Breast epithelium (tissue), 4 donors: Measurements from ENCODE around the gene GYS1. TPM values are rescaled to one million over a fixed set of nuclear protein-coding genes. Genes with fewer than 3 reads are reported as not detected.
"Not testable (repeated sequence)": the region's sequence is repeated elsewhere in the genome, so short reads cannot be mapped to it uniquely, and the experiment has no call there.

Experiments
- DNase-seq, 2 donors: peaks; one replicate each; pipeline ENCODE4 v3.0.0-alpha.2; 2019; ENCODE audit warnings: low spot score in 2 of 2
- H3K27ac ChIP-seq, 2 donors: fragments of 200-600 bp; sonication (generic) in 1 of 2; one replicate each; pipeline ENCODE4 v1.5.1; 2016 to 2019; ENCODE audit warnings: mild to moderate bottlenecking in 1 of 2
- H3K27me3 ChIP-seq, 2 donors: fragments of 200-600 bp; sonication (generic) in 1 of 2; one replicate each; pipeline versions ENCODE4 v1.5.1 to v1.6.0; 2017 to 2019; ENCODE audit warnings: control low read depth in 1 of 2, mild to moderate bottlenecking in 1 of 2
- H3K36me3 ChIP-seq: fragments of 200-600 bp; one replicate; pipeline ENCODE4 v1.5.1; 2019
- H3K4me1 ChIP-seq, 2 donors: fragments of 200-600 bp; sonication (generic); one replicate each; pipeline ENCODE4 v1.5.1; 2016 to 2019; ENCODE audit warnings: control low read depth in 1 of 2
- H3K4me3 ChIP-seq, 3 donors: fragments of 200-600 bp; sonication (generic); 1 replicate in 2 of 3; 2 replicates in 1 of 3; pipeline ENCODE4 v1.5.1; 2016 to 2019; ENCODE audit warnings: mild to moderate bottlenecking in 3 of 3, moderate library complexity in 2 of 3
- H3K9me3 ChIP-seq, 2 donors: fragments of 200-600 bp; sonication (generic) in 1 of 2; one replicate each; pipeline ENCODE4 v1.5.1; 2016 to 2019; ENCODE audit warnings: control low read depth in 1 of 2
- POLR2A ChIP-seq: fragments of 450-650 bp; IDR thresholded peaks from one replicate; pipeline ENCODE4 v1.6.1; 2016; ENCODE audit warnings: antibody characterized with exemption, mild to moderate bottlenecking, moderate library complexity
- POLR2AphosphoS5 ChIP-seq, 3 donors: sonication (generic); formaldehyde crosslinking; IDR thresholded peaks; one replicate each; pipeline ENCODE4 v1.6.1; 2017; ENCODE audit warnings: antibody characterized with exemption in 3 of 3
- intact Hi-C: fragments of 100-400 bp; cut with DNase I; formaldehyde crosslinking; loops from one replicate; pipeline ENCODE4 v1.15.1; 2023; ENCODE audit warnings: low total_unique reads
- total RNA-seq, 3 donors: library from RNA; depleted of rRNA; stranded (reverse); fragments of >200 nt; gene quantifications; one replicate each; pipeline ENCODE4 v1.1.0, GENCODE V29; 2016
- TF ChIP-seq, protein P1 (sequence below), 3 donors: fragments of 450-650 bp; IDR thresholded peaks; one replicate each; pipeline ENCODE4 v1.5.1; 2016 to 2017; ENCODE audit warnings: antibody characterized with exemption in 3 of 3, mild to moderate bottlenecking in 3 of 3, moderate library complexity in 3 of 3

GYS1 gene
- total RNA-seq, 3 donors from 2014 or later: 24.0 to 26.4 (median 24.6) TPM

DNA sequence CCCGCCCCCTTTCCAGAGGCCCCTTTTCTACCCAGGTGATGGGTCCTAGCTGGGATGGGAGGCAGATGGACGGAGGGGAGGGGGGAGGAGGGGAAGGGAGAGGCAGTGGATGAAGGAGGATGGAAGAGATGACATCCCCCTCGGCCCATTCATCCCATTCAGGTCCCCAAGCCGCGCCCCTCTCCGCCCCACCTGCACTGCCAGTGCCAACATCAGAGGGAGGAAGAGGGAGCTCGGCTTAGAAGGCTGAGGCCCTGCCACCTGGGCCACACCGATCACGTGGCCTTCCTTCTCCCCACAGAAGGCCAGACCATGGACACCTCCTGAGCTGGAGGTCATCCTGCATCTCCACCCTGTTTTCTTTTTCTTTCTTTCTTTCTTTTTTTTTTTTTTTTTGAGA lies 35.6 kb upstream of the GYS1 start:
- DNase-seq, H3K4me1 ChIP-seq, H3K4me3 ChIP-seq, intact Hi-C loops, H3K36me3 ChIP-seq, H3K9me3 ChIP-seq, H3K27me3 ChIP-seq, H3K27ac ChIP-seq: not testable (repeated sequence)

DNA sequence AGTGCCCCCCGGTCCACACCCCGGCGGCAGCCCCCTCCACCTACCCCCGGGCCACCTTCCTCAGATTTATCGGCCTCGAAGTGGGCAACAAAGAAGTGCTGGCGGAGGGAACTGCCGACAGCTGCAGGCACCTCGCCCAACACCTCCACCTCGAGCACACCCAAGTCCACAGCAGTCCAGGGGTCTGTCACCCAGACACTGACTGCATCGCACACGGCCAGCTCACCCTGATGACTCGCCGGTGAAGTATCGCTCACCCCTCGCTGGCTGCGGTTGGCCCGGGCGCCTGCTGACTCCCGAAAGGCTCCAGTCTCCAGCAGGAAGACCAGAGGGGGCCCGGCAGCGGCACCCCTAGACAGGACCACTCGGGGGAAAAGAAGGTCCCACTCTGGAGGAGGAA lies 32.5 kb upstream of the GYS1 start:
- DNase-seq, H3K27me3 ChIP-seq, intact Hi-C loops, H3K9me3 ChIP-seq, H3K27ac ChIP-seq, H3K36me3 ChIP-seq, H3K4me3 ChIP-seq, H3K4me1 ChIP-seq: not testable (repeated sequence)

DNA sequence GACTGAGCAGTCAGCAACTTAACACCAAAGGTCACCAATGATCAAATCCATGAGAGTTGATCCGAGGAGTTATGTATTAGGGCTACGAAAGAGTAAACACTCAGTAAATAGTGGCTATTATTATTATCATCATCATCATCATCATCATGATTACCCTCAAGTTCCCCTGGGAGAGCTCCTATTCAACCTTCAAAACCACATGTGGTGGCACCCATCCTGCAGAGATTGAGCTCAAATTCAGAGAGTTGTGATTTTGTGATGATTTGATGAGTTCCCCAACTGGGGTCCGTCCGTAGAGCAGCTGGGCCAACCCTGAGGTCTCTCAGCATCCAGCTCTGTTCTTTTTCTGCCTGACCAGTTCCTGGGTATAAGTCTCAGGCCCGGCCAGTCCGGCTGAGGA lies 32.0 kb upstream of the GYS1 start:
- intact Hi-C loops, DNase-seq, H3K36me3 ChIP-seq, H3K4me3 ChIP-seq, H3K27ac ChIP-seq, H3K27me3 ChIP-seq, H3K9me3 ChIP-seq, H3K4me1 ChIP-seq: not testable (repeated sequence)

DNA sequence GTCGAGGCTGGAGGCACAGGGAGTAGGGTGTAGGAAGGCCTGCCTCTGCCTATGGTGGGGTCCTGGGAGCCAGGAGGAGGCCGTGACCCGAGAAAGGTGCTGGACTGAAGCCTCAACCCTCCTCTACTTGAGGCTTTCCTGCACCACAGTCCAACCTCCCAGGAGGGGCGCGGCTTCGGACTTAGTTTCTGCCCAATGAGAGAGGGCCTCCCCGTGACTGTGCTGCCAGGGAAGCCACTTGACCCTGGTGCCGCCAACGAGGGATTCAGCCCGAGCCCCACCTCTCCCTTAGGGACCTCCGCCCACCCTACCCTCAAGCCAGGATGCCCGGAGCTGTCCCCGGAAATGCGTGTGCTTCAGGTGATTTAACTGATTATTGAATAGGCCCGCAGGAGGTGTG lies 31.1 kb upstream of the GYS1 start, which contains the start of gene CGB3:
Gene CGB3, minus strand, starts transcription at position 101 of the 400 bp plus-strand sequence. CDS start 362 bp downstream, outside the sequence.
- intact Hi-C loops, H3K27ac ChIP-seq, DNase-seq, H3K4me1 ChIP-seq, H3K27me3 ChIP-seq, H3K4me3 ChIP-seq, H3K36me3 ChIP-seq, H3K9me3 ChIP-seq: not testable (repeated sequence)

DNA sequence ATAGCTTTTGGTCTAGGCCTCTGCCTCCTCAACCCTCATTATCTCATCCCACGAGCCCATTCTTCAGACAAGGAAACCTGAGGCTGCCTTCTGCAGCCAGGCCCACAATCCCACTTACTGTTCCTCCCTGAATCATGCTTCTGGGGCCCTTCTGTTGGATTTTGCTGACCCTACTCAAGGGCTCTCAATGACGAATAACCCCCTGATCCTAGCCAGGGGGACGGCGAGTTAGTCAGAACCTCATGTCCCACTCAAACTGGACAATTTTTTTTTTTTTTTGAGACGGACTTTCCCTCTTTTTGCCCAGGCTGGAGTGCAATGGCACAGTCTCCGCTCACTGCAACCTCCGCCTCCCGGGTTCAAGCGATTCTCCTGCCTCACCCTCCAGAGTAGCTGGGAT lies 29.0 kb upstream of the GYS1 start:
- no peak overlapping the region for H3K4me3 ChIP-seq
- intact Hi-C loops: no loop called here
- H3K4me1 ChIP-seq: peaks cover 0 to 6% of the 10 kb centered on the region in 2 donors
- H3K27me3 ChIP-seq: no peaks in the 10 kb centered on the region
- no peak overlapping the region for H3K27ac ChIP-seq
- H3K9me3 ChIP-seq: no peaks in the 10 kb centered on the region
- TF ChIP-seq POLR2A (no peak), POLR2AphosphoS5 (IDR thresholded peaks at IDR 0.05) (no peak)
- TF ChIP-seq, protein P1, sequence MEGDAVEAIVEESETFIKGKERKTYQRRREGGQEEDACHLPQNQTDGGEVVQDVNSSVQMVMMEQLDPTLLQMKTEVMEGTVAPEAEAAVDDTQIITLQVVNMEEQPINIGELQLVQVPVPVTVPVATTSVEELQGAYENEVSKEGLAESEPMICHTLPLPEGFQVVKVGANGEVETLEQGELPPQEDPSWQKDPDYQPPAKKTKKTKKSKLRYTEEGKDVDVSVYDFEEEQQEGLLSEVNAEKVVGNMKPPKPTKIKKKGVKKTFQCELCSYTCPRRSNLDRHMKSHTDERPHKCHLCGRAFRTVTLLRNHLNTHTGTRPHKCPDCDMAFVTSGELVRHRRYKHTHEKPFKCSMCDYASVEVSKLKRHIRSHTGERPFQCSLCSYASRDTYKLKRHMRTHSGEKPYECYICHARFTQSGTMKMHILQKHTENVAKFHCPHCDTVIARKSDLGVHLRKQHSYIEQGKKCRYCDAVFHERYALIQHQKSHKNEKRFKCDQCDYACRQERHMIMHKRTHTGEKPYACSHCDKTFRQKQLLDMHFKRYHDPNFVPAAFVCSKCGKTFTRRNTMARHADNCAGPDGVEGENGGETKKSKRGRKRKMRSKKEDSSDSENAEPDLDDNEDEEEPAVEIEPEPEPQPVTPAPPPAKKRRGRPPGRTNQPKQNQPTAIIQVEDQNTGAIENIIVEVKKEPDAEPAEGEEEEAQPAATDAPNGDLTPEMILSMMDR (IDR thresholded peaks at IDR 0.05): no peak
- no peak for DNase-seq
- no peaks in the 10 kb centered on the region for H3K36me3 ChIP-seq

DNA sequence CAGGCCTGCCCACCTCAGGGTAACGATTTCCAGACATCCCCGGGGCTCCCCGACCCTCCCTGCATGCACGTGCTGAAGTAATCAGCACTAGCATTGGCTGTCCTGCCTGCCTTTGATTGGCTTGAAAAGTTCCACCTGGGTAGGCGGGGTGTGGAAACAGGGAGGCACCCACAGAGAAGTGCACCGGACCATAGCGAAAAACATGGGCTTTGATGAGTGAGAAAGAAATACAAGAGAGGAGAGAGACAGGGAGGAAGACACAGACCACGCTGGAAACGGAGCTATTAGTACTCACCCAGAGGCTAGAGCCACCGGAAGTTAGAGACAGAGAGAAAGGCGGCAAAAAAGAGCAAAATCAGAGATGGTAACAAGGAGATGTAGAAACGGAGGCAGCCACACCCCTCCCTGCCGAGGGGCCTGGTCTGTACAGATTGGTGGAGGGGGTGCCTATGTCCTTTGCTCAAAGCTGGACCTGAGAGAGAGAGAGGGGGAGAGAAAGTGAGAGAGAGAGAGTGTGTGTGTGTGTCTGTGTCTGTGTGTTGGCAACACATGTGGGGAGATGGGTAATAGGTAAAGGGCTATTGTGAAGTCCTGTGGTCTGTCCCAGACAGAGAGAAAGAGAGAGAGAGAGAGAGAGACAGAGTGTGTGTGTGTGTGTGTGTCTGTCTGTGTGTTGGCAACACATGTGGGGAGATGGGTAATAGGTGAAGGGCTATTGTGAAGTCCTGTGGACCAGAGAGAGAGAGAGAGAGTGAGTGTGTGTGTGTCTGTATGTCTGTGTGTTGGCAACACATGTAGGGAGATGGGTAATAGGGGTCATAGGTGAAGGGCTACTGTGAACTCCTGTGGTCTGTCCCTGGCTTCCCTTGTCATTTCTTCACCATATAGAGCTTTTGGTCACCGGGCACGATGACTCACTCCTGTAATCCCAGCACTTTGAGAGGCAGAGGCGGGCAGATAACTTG lies 28.1 kb upstream of the GYS1 start:
- TF ChIP-seq POLR2AphosphoS5 (IDR thresholded peaks at IDR 0.05): no peak
- no peak for TF ChIP-seq POLR2A
- TF ChIP-seq, protein P1 (IDR thresholded peaks at IDR 0.05): no peak

DNA sequence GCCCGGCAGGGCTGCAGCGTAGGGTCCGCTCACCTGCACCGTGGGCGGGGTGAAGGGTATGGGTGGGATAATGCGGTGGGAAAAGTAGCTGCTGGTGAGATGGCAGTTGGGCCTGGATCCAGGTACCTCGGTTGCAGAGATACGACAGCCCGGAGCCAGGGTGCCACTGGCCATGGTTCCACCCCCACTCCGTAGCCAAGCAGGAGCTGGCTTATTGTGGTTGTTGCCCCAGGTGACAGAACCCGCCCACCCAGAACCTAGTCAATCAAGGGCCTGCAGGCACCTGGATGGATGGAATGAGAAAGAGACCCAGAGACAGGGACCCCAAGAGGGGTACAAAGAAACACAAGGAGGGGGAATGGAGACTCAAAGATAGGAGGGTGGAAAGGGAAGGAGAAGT lies 27.2 kb upstream of the GYS1 start:
- H3K27ac ChIP-seq: no peak overlapping the region
- H3K27me3 ChIP-seq: no peaks in the 10 kb centered on the region
- no peak for DNase-seq
- intact Hi-C loops: no loop called here
- no peaks in the 10 kb centered on the region for H3K36me3 ChIP-seq
- H3K4me1 ChIP-seq: peaks cover 0 to 6% of the 10 kb centered on the region in 2 donors
- H3K4me3 ChIP-seq: no peak overlapping the region
- H3K9me3 ChIP-seq: no peaks in the 10 kb centered on the region
- TF ChIP-seq, protein P1 (IDR thresholded peaks at IDR 0.05): no peak
- TF ChIP-seq POLR2AphosphoS5 (IDR thresholded peaks at IDR 0.05): no peak
- no peak for TF ChIP-seq POLR2A

More for the DNA sequence above, 28.1 kb upstream of the GYS1 start:
- H3K4me3 ChIP-seq: no peak overlapping the region
- H3K36me3 ChIP-seq: no peaks in the 10 kb centered on the region
- no peak overlapping the region for H3K27ac ChIP-seq
- DNase-seq: no peak
- intact Hi-C loops: no loop called here
- no peaks in the 10 kb centered on the region for H3K9me3 ChIP-seq
- no peaks in the 10 kb centered on the region for H3K27me3 ChIP-seq
- H3K4me1 ChIP-seq: peaks cover 0 to 6% of the 10 kb centered on the region in 2 donors
